Measurements from ENCODE around the gene GLIPR1.
"Not testable (repeated sequence)": the region's sequence is repeated elsewhere in the genome, so short reads cannot be mapped to it uniquely, and the experiment has no call there.

Gene GLIPR1

DNA sequence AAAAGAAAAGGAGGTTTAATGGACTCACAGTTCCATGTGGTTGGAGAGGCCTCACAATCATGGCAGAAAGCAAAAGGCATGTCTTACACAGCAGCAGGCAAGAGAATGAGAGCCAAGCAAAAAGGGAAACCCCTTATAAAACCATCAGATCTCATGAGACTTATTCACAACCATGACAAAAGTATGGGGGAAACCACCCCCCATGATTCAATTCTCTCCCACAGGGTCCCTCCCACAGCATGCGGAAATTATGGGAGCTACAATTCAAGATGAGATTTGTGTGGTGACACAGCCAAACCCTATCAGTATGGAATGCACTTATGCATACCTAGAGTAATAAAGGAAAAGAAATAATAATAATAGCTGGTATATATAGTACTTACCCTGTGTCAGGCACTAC, 4.5 kb upstream of the GLIPR1 start:
- no peak for DNase-seq (ENCODE audit: low spot score)

DNA sequence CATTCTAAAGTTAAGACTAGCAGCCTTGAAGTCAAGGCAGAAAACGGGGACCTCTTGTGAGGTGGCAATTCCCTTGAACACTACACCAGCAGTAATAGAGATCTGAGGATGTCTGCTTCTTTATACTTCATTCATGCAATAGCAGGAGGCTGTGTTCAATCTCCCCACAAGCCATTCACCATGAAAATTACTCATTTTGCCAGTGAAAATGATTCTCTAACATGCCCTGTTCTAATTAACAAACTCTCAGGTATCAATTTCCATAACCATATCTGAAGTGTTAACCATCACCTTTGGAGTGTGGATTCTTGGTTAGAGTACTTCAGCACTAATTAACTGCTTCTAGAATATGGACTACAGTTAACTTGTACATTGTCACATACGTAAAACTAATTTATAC, 3.4 kb upstream of the GLIPR1 start:
- DNase-seq (ENCODE audit: low spot score) = no peak

DNA sequence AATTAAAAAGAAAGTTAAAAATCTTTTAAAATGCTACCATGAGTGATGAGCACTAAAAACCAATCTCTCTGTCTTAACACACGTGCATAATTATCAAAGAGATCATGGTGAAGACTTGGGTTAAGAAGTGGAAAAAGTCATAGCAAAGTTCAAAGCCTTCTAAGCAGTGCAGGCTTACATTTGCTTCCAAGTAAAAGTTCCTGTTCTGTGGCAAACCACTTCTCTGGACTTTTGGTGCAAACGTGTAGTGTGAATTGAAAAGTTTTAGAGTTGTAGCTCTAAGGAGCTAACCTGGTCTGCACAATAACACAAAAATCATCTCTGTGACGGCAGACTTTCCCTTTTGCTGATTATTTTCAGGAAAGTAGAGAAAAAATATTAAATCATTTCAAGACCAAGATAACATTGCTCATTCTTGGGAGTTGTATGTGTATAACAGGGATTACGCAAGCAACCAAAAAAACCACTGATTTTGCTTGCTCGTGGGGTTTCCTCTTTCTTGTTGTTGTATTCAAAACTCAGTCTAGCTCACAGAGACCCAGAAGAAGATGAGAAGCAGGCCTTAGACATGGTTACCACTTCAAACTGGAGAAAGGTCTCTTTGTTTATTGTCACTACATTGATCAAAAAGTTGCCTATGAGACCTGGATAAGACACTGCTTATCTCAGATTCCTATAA, 2.3 kb upstream of the GLIPR1 start:
- DNase-seq (ENCODE audit: low spot score) = no peak

DNA sequence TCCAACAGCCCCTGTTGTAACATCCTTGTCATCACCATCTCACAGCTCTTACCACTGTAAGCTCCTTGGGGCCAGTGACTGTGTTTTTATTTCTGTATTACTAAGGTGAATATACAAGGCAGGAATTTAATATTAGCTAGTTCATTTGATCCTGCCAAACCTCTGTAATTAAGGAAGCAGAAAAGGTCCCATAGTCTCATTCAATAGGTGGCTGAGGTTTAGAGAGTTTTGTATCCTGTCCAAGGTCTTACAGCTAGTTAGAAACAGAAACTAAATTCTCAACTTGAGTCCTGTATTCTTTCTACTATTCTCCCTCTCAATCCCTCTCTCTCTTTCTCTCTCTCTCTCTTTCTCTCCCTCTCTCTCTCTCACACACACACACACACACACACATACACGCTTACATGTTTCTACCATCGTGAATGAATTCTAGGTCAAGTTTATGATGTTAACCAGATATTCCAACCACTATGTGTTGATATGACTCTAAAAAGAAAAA, 543 bp upstream of the GLIPR1 start:
- DNase-seq (ENCODE audit: low spot score) = no peak

DNA sequence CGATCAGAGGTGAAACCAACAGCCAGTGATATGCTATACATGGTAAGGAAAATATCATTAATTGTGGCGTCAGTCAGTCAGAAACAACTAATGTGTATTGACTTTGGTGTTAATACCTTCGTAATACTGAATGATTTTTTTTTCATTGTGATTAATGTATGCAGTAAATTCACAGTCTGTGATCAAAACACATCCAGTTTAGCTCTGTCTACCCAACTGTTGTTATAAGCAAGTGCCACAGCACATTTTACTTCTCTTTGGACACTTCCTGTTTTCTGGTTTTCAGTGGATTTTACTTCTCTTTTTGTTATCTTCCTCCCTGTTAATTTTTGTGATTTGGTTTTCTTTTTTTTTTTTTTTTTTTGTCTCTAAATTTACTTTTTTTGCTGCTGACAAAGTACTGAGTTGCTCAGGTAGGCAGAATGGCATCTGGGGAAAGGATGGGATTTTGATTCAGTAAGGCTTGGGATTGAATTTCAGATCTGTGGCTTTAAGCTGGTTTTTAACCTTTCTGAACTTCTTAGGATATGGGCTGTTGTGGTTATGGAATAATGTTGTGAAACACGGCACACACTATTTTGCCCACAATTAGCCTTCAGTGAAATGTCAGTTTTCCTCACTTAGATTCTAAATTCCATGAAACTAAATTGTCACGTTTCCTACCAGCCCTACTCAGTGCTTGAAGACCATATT, 604 bp downstream of the GLIPR1 start:
- DNase-seq (ENCODE audit: low spot score) = no peak

DNA sequence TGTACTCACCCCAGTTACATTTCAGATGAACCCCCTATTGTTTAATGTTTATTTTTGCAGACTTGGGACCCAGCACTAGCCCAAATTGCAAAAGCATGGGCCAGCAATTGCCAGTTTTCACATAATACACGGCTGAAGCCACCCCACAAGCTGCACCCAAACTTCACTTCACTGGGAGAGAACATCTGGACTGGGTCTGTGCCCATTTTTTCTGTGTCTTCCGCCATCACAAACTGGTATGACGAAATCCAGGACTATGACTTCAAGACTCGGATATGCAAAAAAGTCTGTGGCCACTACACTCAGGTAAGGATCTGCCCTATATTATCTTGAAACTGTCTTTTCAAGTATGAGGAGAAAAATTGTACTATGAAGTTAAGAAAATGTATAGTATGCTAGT, 1.2 kb downstream of the GLIPR1 start:
- no peak for DNase-seq (ENCODE audit: low spot score)

DNA sequence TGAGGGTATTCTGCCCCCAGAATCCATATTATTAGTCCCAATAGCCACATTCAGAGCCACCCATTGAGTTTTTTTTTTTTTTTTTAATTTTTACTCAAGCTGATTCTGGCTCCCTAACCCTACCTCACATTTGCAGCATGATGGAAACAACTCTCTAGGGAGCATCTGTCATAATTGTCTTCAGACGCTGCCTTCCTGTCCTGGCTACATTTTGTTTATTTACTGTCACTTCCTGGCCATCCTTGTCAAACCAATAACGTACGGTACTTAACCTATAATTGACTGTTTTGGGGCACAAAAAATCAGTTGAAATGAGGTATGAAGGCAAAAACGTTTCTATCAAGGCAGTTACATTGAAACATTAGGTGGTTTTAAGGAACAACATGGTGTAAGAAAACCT, 2.1 kb downstream of the GLIPR1 start:
- no peak for DNase-seq (ENCODE audit: low spot score)

DNA sequence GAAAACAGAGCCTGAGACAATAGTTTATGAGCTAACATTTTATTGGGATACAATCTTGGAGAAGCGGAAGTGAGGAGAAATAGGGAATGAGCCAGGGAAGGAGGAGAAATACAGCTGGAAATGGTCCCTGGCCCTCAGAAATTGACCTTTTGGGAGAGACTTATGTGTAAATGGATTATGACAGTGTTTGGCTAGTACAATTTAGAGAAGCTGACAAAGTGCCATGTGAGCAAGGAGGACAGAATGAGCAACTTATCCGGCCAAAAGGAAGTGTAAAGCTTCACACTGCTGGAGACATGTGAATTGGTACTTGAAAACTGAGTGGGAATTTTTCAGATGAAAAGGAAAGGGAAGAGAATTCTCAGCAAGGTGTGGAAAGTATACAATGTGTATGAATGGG, 2.9 kb downstream of the GLIPR1 start:
- no peak for DNase-seq (ENCODE audit: low spot score)

DNA sequence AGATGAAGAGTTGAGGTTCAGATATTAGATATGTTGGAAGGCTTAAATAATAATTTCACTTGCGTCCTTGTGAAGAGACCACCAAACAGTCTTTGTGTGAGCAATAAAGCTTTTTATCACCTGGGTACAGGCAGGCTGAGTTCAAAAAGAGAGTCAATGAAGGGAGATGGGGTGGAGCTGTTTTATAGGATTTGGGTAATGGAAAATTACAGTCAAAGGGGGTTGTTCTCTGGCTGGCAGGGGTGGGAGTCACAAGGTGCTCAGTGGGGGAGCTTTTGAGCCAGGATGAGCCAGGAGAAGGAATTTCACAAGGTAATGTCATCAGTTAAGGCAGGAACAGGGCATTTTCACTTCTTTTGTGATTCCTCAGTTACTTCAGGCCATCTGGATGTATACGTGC, 3.9 kb downstream of the GLIPR1 start:
- not testable (repeated sequence) for DNase-seq (ENCODE audit: low spot score)

DNA sequence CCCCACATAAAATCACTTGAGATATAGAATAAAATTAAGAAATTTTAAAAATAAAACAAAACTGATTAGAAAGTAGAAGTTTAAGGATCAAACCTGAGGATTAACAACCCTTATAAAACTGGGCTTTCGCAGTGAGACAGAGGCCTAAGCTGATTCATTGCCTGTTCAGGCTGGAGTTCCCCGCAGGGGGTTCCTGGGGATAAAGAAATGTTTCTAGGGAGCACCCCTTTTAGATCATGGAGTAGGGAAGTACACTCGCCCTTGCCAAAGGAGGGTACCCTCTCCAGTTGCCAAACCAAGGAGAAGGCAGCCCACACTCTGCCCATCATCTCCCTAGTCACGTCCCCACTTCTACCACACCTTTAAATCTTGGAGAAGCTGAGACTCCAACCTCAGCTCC, 6.8 kb downstream of the GLIPR1 start:
- DNase-seq (ENCODE audit: low spot score) = no peak

DNA sequence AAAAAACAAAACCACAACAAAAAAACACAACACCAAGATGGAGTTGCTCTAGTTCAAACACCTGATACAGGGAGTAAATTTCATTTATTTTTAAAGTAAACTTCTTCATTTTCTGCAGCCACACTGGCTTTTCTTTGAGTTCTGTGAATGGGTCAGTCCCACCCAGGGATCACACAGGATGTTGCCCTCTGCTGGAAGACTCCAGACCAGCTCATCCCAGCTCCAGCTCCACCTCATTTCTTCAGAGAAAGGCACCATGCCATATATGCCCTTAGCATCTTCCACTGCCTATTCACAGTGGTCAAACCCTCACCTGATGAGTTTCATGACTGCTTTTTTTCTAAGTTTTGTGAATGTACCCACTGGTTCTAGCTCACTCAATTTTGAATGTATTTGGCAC, 8.0 kb downstream of the GLIPR1 start:
- DNase-seq (ENCODE audit: low spot score) = peak; percentile 53

DNA sequence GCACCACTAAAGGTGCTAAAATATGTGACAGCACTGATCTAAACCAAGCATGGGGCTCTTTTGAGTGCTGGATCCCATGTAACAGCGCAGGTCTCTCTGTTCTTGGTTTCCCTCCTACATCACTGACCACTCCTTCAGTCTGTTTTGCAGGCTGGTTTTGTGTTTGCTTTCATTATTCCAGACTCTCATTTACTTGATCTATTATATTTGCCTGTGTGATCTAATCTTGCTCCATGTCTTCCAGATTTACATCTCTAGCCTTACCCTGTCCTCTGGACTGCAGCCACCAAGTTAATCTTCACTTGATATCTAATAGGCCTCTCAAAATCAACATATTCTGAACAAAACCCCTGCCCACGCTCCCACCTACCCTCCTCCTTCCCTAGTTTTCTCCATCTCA, 8.6 kb downstream of the GLIPR1 start:
- no peak for DNase-seq (ENCODE audit: low spot score)

DNA sequence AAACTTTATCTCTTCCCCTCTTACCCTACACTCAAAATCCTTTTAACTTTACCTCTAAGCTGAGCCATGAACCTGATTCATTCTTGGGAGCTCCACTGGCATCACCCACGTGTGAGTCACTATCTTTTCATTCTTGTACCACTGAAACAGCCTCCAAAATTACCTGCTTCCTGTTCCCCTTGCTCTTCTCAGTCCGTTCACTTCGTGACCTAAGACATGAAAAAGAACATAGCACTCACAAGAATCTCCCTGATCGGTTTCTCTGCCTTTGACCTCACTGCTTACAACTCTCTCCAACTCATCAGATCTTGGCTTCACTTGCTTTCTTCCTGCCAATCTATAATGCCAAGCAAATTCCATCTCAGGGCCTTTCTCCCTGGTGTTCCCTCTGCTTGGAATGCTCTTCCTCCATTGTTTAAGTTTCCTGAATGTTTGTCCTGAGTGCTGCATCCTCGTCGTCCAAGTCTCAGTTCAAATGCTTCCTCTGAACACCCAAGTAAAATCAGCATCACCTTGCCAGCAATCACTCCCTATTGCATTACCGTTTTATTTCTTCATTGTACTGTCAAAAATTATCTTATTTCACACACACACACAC, 9.2 kb downstream of the GLIPR1 start:
- DNase-seq (ENCODE audit: low spot score) = no peak

DNA sequence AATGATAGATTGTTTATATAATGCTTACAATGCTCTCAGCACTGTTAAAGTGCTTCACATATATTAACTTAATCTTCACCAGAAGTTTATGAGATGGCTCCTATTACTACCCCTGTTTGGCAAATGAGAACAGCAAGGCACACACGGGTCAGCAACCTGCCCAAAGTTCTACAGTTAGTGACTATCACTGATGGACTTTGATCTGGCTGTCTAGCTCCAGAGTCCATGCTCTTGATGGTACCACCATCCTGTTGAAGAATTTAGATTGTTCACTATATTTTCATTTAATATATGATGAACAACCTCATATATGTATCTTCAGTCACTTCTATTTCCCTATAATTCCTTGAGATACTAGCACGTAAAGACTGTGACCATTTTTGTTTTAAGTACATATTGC, 10.6 kb downstream of the GLIPR1 start:
- no peak for DNase-seq (ENCODE audit: low spot score)

DNA sequence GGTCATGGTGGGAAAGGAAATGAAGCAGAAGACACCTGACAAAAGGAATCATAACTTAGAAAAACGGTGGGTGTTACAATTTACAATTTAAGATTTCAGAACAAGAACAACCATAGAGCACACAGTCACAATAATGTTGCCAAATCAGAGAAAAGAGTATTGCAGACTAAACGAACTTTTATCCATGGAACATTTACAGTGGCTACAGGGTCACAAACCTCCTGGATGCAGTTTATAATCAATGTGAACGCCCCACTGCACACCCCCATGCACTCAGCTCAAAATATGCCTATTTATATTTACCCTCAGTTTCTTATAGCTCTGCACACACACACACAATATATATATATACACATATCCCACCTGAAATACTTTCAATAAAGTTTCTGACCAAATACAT, 22.9 kb downstream of the GLIPR1 start:
- no peak for DNase-seq (ENCODE audit: low spot score)

DNA sequence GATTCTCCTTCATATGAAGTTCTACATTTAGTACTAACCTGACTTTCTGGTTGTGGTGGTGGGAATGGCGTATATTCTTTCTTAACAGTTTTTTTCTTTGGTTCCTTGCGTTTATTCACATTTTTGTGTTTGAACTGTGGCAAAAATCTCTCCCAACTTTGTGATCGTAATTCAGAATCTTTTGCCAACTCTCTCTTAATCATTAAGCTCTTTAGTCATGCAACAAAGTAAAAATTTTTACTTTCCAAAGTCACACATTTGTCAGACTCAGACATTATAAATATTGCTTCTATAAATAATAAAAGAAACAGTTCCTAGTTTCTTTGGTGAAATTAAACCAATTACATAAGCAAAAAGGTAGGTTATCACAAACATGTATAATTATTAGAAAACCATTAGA, 23.3 kb downstream of the GLIPR1 start:
- DNase-seq (ENCODE audit: low spot score) = no peak

DNA sequence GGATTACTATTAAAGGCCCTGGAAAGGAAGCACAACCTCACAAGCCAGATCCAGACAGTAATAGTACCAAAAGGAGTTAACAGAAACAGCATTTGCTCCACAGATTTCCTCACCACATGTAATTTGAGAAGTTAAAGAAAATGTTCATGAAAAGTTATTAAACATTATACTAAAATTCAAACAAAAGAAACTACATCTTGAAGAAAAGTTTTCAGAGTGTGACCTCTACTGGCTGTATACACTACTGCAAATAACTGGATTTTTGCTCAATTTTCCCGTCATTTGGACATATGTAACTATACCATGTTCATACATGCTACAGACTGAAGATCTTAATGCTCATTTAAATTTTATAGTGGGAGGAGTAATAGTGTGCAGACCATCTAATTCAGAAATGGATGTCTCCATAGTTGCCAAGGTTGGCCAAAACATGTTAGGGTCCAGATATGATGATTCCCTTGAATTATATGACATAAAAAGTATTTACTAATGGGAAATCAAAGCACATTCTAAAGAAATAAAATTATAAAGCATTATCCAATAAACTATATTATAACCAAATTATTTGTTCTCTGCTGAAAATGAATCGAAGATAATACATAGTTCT, 25.3 kb downstream of the GLIPR1 start:
- no peak for DNase-seq (ENCODE audit: low spot score)

DNA sequence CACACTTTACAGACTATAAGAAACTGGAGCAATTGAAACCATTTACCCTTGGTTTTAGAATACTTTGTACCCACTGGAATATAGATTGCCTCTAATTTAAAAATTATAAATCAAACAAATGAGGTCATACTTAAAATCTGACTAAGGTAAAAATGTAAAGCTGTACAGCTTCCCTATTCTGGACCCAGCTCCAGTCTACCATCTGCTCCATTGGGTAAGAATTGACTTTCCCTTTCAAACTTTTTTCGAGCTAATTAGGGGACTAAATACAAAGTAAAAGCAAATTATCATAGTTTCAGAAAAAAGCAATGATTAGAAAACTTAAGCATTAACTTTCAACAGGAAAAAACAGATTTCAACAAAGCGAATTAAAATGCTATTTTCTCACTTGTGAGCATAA, 26.5 kb downstream of the GLIPR1 start:
- DNase-seq (ENCODE audit: low spot score) = no peak

DNA sequence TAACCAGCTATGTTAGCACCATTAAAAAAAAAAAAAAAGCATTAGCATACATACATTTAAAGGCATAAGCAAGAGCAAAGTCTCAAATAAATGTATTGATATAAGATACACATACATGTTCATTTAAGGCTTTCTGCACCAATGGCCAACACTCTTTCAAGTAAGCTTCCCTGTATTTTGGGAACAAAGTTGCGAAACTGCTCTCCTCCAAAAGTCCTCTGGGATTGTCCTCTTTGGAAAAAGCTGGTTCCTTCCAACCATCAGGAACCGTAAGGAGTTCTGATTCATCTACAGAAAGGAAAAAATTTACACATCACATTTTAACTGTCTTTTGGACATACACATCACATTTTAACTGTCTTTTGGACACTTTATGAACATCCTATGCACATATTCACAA, 27.6 kb downstream of the GLIPR1 start:
- no peak for DNase-seq (ENCODE audit: low spot score)

DNA sequence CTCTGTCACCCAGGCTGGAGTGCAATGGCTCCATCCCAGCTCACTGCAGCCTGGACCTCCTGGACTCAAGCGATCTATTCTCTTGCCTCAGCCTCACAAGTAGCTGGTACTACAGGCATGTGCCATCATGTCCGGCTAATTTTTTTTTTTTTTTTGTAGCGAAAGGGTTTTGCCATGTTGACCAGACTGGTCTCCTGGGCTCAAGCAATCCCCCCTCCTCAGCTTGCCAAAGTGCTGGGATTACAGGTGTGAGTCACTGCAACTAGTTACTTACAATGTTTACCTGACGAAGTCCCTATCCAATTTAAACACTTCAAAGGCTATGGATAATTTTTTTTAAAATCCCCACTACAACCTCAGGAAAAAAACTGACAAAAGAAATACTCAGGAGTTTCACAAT, 29.1 kb downstream of the GLIPR1 start:
- no peak for DNase-seq (ENCODE audit: low spot score)

DNA sequence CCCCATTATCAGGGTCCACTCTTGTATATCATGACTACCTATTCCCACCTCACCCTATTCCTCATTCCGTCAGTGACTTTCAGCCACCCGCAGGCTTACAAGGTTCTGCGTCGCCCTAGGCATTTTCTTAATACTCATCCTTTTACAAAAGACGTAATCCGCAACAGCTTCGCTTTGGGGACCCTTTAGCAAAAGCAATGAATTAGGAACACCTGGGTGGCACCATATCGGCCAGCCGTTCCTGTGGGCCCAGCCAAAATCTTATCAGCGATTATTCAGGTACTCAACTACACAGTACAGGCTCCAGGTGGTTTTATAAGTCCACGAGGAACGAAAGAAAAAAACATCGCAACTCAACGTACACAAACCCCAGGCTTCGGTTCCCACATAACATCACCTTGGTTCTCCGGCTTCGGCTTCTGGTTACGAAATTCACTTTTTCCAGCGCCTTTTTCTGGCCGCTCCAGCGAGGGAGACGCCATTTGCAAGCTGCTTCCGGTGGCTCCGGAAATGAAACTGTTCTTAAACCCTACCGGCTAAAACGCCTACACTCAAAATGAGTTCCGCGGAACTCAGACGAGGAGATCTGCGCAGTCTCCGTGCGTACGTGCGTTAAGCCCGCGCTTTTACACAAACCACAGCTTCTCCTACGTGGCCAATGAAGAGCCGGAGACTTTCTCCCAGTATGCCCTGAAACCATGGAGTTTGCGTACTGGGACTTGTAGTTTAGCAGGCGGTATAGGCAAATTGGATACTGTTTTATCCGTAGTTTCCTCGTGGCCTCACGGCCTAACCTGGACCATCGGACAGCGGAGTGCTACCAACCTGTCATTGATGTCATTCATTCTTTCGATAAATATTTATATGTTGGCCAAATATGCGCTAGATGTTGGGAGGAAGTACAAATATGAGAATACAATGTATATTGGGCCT, 30.8 kb downstream of the GLIPR1 start, which contains the start of gene KRR1:
KRR1 (minus strand) TSS at position 494 of the 933 bp plus-strand sequence; CDS start at position 482, 12 bp downstream.
- DNase-seq (ENCODE audit: low spot score) = peak; percentile 95

DNA sequence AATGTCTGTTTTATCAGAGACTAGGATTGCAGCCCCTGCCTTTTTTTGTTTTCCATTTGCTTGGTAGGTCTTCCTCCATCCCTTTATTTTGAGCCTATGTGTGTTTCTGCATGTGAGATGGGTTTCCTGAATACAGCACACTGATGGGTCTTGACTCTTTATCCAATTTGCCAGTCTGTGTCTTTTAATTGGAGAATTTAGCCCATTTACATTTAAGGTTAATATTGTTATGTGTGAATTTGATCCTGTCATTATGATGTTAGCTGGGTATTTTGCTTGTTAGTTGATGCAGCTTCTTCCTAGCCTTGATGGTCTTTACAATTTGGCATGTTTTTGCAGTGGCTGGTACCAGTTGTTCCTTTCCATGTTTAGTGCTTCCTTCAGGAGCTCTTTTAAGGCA, 40.7 kb downstream of the GLIPR1 start:
- not testable (repeated sequence) for DNase-seq (ENCODE audit: low spot score)
